Endothelial cell of umbilical vein (primary cell): ENCODE data around the gene SETD2.

Experiments used
- EZH2 ChIP-seq: IDR thresholded peaks from 2 replicates; pipeline ENCODE4 v1.6.1; 2012; ENCODE audit warnings: borderline replicate concordance, low read depth, mild to moderate bottlenecking, moderate library complexity, low read length, inconsistent platforms; ENCODE audit not compliant: severe bottlenecking
- FOS ChIP-seq: IDR thresholded peaks from 2 replicates; pipeline ENCODE4 v1.6.1; 2011; ENCODE audit warnings: mild to moderate bottlenecking, low read length, moderate library complexity, borderline replicate concordance; ENCODE audit not compliant: insufficient read depth
- GATA2 ChIP-seq: IDR thresholded peaks from 2 replicates; pipeline ENCODE4 v1.7.0; 2011; ENCODE audit warnings: low read depth, mild to moderate bottlenecking, moderate library complexity, mixed read lengths, low read length; ENCODE audit not compliant: insufficient read length, insufficient read depth
- JUN ChIP-seq: IDR thresholded peaks from 2 replicates; pipeline ENCODE4 v1.6.1; 2011; ENCODE audit warnings: borderline replicate concordance, low read depth; ENCODE audit not compliant: insufficient read length, insufficient read depth
- MYC ChIP-seq: IDR thresholded peaks from one replicate; pipeline ENCODE4 v1.6.1; 2011; ENCODE audit warnings: mild to moderate bottlenecking, low read depth, low read length
- POLR2A ChIP-seq: IDR thresholded peaks from 2 replicates; pipeline ENCODE4 v1.6.1; 2012; ENCODE audit warnings: low read depth, mild to moderate bottlenecking, control low read depth, low read length
- POLR2AphosphoS5 ChIP-seq: IDR thresholded peaks from 2 replicates; pipeline ENCODE4 v1.6.1; 2012; ENCODE audit warnings: low read depth, mild to moderate bottlenecking, control low read depth, low read length, moderate library complexity; ENCODE audit not compliant: insufficient read depth
- TF ChIP-seq, protein P1 (sequence below), 2 donors: IDR thresholded peaks; 1 replicate in 1 of 2; 2 replicates in 1 of 2; pipeline ENCODE4 v1.5.1; 2011; ENCODE audit warnings: low read length in 2 of 2, mild to moderate bottlenecking in 2 of 2, moderate library complexity in 2 of 2, control low read depth in 1 of 2, inconsistent platforms in 1 of 2, low read depth in 1 of 2; ENCODE audit not compliant: insufficient read depth in 1 of 2; ENCODE audit errors: extremely low read depth in 1 of 2
- TF ChIP-seq, protein P2 (sequence below): IDR thresholded peaks from 2 replicates; pipeline ENCODE4 v1.6.1; 2011; ENCODE audit not compliant: insufficient read depth, insufficient read length

DNA sequence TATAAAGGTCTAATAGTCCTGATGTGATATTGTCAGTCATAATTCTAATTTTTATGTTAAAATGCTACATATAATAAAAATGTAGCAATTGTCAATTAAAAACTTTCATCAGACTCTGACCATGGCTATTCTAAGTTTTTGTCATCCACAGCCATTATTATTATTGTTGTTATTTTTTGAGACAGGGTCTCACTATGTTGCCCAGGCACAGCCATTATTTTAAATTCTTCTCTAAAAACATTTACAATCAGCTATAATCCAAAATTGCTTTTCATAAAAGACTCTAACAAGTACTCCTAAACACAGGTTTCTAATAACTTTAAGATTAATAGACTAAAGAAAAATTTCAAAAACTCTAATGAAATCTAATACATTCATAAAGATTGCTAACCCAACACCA, 41.0 kb upstream of the SETD2 start:
- TF ChIP-seq POLR2A (no peak), POLR2AphosphoS5 (no peak), MYC (no peak), EZH2 (no peak), JUN (no peak), FOS (no peak), GATA2 (no peak)
- TF ChIP-seq, protein P1, sequence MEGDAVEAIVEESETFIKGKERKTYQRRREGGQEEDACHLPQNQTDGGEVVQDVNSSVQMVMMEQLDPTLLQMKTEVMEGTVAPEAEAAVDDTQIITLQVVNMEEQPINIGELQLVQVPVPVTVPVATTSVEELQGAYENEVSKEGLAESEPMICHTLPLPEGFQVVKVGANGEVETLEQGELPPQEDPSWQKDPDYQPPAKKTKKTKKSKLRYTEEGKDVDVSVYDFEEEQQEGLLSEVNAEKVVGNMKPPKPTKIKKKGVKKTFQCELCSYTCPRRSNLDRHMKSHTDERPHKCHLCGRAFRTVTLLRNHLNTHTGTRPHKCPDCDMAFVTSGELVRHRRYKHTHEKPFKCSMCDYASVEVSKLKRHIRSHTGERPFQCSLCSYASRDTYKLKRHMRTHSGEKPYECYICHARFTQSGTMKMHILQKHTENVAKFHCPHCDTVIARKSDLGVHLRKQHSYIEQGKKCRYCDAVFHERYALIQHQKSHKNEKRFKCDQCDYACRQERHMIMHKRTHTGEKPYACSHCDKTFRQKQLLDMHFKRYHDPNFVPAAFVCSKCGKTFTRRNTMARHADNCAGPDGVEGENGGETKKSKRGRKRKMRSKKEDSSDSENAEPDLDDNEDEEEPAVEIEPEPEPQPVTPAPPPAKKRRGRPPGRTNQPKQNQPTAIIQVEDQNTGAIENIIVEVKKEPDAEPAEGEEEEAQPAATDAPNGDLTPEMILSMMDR (IDR thresholded peaks at IDR 0.05; ENCODE audit: extremely low read depth in 1 of 2, insufficient read depth in 1 of 2, low read depth in 1 of 2, low read length in 2 of 2) = no peak
- TF ChIP-seq, protein P2, sequence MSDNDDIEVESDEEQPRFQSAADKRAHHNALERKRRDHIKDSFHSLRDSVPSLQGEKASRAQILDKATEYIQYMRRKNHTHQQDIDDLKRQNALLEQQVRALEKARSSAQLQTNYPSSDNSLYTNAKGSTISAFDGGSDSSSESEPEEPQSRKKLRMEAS = no peak
